ENCODE measurements around the gene PCDHGC5.

PCDHGC5 gene

GRCh38 chr5:141512911-141513626, 24.2 kb downstream of the PCDHGC5 start:
- peaks cover 53 to 72% of the 10 kb centered on the region in 2 donors for H3K4me1 Mint-ChIP-seq
- H3K9me3 Mint-ChIP-seq, result peaks cover 0 to 3% of the 10 kb centered on the region in 2 donors
- H3K36me3 Mint-ChIP-seq, result peaks cover 32 to 54% of the 10 kb centered on the region in 2 donors
- H3K4me3 Mint-ChIP-seq, result peak overlapping the region; percentile 76 to 77
- ATAC-seq (replicated peaks) (peak; percentile 16 to 42), DNase-seq (no peak)
- peak overlapping the region; percentile 87 for H3K27ac Mint-ChIP-seq
- H3K27me3 Mint-ChIP-seq, result no peaks in the 10 kb centered on the region

- DNase-seq, result peak; percentile 54
- H3K27ac Mint-ChIP-seq, result peak overlapping the region; percentile 87
- H3K27me3 Mint-ChIP-seq, result no peaks in the 10 kb centered on the region
- H3K36me3 Mint-ChIP-seq, result peaks cover 34 to 58% of the 10 kb centered on the region in 2 donors
- peak overlapping the region; percentile 76 to 77 for H3K4me3 Mint-ChIP-seq
- peak; percentile 56 to 65 for ATAC-seq (replicated peaks)
- H3K4me1 Mint-ChIP-seq, result peaks cover 50 to 65% of the 10 kb centered on the region in 2 donors
- peaks cover 0 to 3% of the 10 kb centered on the region in 2 donors for H3K9me3 Mint-ChIP-seq
Measured at GRCh38 chr5:141513627-141514329, 24.9 kb downstream of the PCDHGC5 start.

GRCh38 chr5:141514330-141515133, 25.7 kb downstream of the PCDHGC5 start:
- Mint-ChIP-seq H3K27me3 (no peaks in the 10 kb centered on the region), H3K4me3 (peak overlapping the region in 1 of 2 donors; percentile 77), H3K4me1 (peaks cover 46 to 57% of the 10 kb centered on the region in 2 donors), H3K27ac (peak overlapping the region; percentile 78), H3K36me3 (peaks cover 35 to 64% of the 10 kb centered on the region in 2 donors), H3K9me3 (peaks cover 0 to 3% of the 10 kb centered on the region in 2 donors)
- ATAC-seq (replicated peaks), result peak in 1 of 2 donors; percentile 22
- no peak for DNase-seq

- DNase-seq (no peak), ATAC-seq (replicated peaks) (no peak)
- Mint-ChIP-seq H3K4me1 (peaks cover 45 to 51% of the 10 kb centered on the region in 2 donors), H3K4me3 (no peak overlapping the region), H3K27me3 (no peaks in the 10 kb centered on the region), H3K27ac (no peak overlapping the region), H3K9me3 (peaks cover 0 to 3% of the 10 kb centered on the region in 2 donors), H3K36me3 (peaks cover 40 to 70% of the 10 kb centered on the region in 2 donors)
Measured at GRCh38 chr5:141515141-141515540, 26.3 kb downstream of the PCDHGC5 start.

- no peaks in the 10 kb centered on the region for H3K27me3 Mint-ChIP-seq
- H3K4me3 Mint-ChIP-seq, result no peak overlapping the region
- peaks cover 0 to 3% of the 10 kb centered on the region in 2 donors for H3K9me3 Mint-ChIP-seq
- DNase-seq (no peak), ATAC-seq (replicated peaks) (no peak)
- peaks cover 40 to 79% of the 10 kb centered on the region in 2 donors for H3K36me3 Mint-ChIP-seq
- H3K4me1 Mint-ChIP-seq, result peaks cover 38 to 47% of the 10 kb centered on the region in 2 donors
- H3K27ac Mint-ChIP-seq, result no peak overlapping the region
Measured at GRCh38 chr5:141515946-141516671, 27.2 kb downstream of the PCDHGC5 start.

GRCh38 chr5:141516672-141517025, 27.8 kb downstream of the PCDHGC5 start:
- no peak overlapping the region for H3K27ac Mint-ChIP-seq
- H3K4me3 Mint-ChIP-seq, result no peak overlapping the region
- H3K36me3 Mint-ChIP-seq, result peaks cover 40 to 79% of the 10 kb centered on the region in 2 donors
- ATAC-seq (replicated peaks) (no peak), DNase-seq (no peak)
- H3K9me3 Mint-ChIP-seq, result peaks cover 0 to 1% of the 10 kb centered on the region in 2 donors
- H3K27me3 Mint-ChIP-seq, result no peaks in the 10 kb centered on the region
- peaks cover 33 to 42% of the 10 kb centered on the region in 2 donors for H3K4me1 Mint-ChIP-seq

- Mint-ChIP-seq H3K27me3 (no peaks in the 10 kb centered on the region), H3K4me1 (peaks cover 31 to 40% of the 10 kb centered on the region in 2 donors), H3K36me3 (peaks cover 43 to 83% of the 10 kb centered on the region in 2 donors), H3K4me3 (no peak overlapping the region), H3K27ac (no peak overlapping the region), H3K9me3 (no peaks in the 10 kb centered on the region)
- DNase-seq (no peak), ATAC-seq (replicated peaks) (no peak)
Measured at GRCh38 chr5:141517312-141517711, 28.4 kb downstream of the PCDHGC5 start.

- no peak for ATAC-seq (replicated peaks)
Measured at GRCh38 chr5:141517880-141518617, 29.2 kb downstream of the PCDHGC5 start.

GRCh38 chr5:141518618-141519015, 29.7 kb downstream of the PCDHGC5 start:
- ATAC-seq (replicated peaks) (no peak), DNase-seq (no peak)
- Mint-ChIP-seq H3K27me3 (no peaks in the 10 kb centered on the region), H3K27ac (no peak overlapping the region), H3K36me3 (peaks cover 42 to 78% of the 10 kb centered on the region in 2 donors), H3K9me3 (no peaks in the 10 kb centered on the region), H3K4me3 (no peak overlapping the region), H3K4me1 (peaks cover 25 to 31% of the 10 kb centered on the region in 2 donors)

More at GRCh38 chr5:141517880-141518617, 29.2 kb downstream of the PCDHGC5 start:
- no peaks in the 10 kb centered on the region for H3K9me3 Mint-ChIP-seq
- H3K4me3 Mint-ChIP-seq, result no peak overlapping the region
- no peak for DNase-seq
- no peaks in the 10 kb centered on the region for H3K27me3 Mint-ChIP-seq
- H3K36me3 Mint-ChIP-seq, result peaks cover 41 to 81% of the 10 kb centered on the region in 2 donors
- no peak overlapping the region for H3K27ac Mint-ChIP-seq
- peaks cover 24 to 37% of the 10 kb centered on the region in 2 donors for H3K4me1 Mint-ChIP-seq

- Mint-ChIP-seq H3K27me3 (no peaks in the 10 kb centered on the region), H3K9me3 (no peaks in the 10 kb centered on the region), H3K27ac (no peak overlapping the region), H3K36me3 (peaks cover 36 to 76% of the 10 kb centered on the region in 2 donors), H3K4me1 (peaks cover 18 to 26% of the 10 kb centered on the region in 2 donors), H3K4me3 (no peak overlapping the region)
- no peak for ATAC-seq (replicated peaks)
- no peak for DNase-seq
Measured at GRCh38 chr5:141519605-141520565, 31.0 kb downstream of the PCDHGC5 start.

GRCh38 chr5:141521244-141521781, 32.4 kb downstream of the PCDHGC5 start:
- Mint-ChIP-seq H3K36me3 (peaks cover 36 to 79% of the 10 kb centered on the region in 2 donors), H3K4me3 (no peak overlapping the region), H3K9me3 (no peaks in the 10 kb centered on the region), H3K27me3 (no peaks in the 10 kb centered on the region), H3K27ac (no peak overlapping the region), H3K4me1 (peaks cover 20 to 24% of the 10 kb centered on the region in 2 donors)
- ATAC-seq (replicated peaks) (no peak), DNase-seq (no peak)

GRCh38 chr5:141522301-141522700, 33.4 kb downstream of the PCDHGC5 start:
- no peak for ATAC-seq (replicated peaks)
- Mint-ChIP-seq H3K27ac (peak overlapping the region; percentile 42), H3K27me3 (no peaks in the 10 kb centered on the region), H3K36me3 (peaks cover 32 to 77% of the 10 kb centered on the region in 2 donors), H3K4me3 (no peak overlapping the region), H3K9me3 (no peaks in the 10 kb centered on the region), H3K4me1 (peaks cover 20 to 21% of the 10 kb centered on the region in 2 donors)
- DNase-seq, result no peak

Data from stimulated activated naive B cell treated with anti-CD40 and anti-IgM and Interleukin-4, amounts not matched to agents 10 μg/mL and 1 μg/mL and 100 μg/mL, for 72 hours (primary cell).